ENCODE data around the gene HIPK3. TPM values are rescaled to one million over a fixed set of nuclear protein-coding genes. Genes with fewer than 3 reads are reported as not detected.
"Not testable (repeated sequence)": the region's sequence is repeated elsewhere in the genome, so short reads cannot be mapped to it uniquely, and the experiment has no call there.

The HIPK3 gene
- total RNA-seq, 1 donor from 2014 or later = 62.6 TPM

- peak in 1 of 2 donors; percentile 64 for DNase-seq (ENCODE audit: low read depth in 2 of 2)
Observed at GRCh38 chr11:33258631-33259205, 1.5 kb downstream of the HIPK3 start.

- DNase-seq (ENCODE audit: low read depth in 2 of 2) = no peak
Observed at GRCh38 chr11:33259869-33260268, 2.7 kb downstream of the HIPK3 start.

- not testable (repeated sequence) for DNase-seq (ENCODE audit: low read depth in 2 of 2)
Observed at GRCh38 chr11:33261350-33261749, 4.2 kb downstream of the HIPK3 start.

GRCh38 chr11:33262011-33262645, 4.9 kb downstream of the HIPK3 start:
- DNase-seq (ENCODE audit: low read depth in 2 of 2) = no peak

GRCh38 chr11:33263549-33263948, 6.4 kb downstream of the HIPK3 start:
- DNase-seq (ENCODE audit: low read depth in 2 of 2) = no peak

- no peak for DNase-seq (ENCODE audit: low read depth in 2 of 2)
Observed at GRCh38 chr11:33264926-33265325, 7.7 kb downstream of the HIPK3 start.

GRCh38 chr11:33266393-33267215, 9.4 kb downstream of the HIPK3 start:
- no peak for DNase-seq (ENCODE audit: low read depth in 2 of 2)

- no peak for DNase-seq (ENCODE audit: low read depth in 2 of 2)
Observed at GRCh38 chr11:33268945-33269540, 11.9 kb downstream of the HIPK3 start.

GRCh38 chr11:33269822-33270221, 12.6 kb downstream of the HIPK3 start:
- DNase-seq (ENCODE audit: low read depth in 2 of 2) = no peak

GRCh38 chr11:33271059-33271458, 13.9 kb downstream of the HIPK3 start:
- DNase-seq (ENCODE audit: low read depth in 2 of 2) = no peak

GRCh38 chr11:33272338-33273107, 15.3 kb downstream of the HIPK3 start:
- no peak for DNase-seq (ENCODE audit: low read depth in 2 of 2)

GRCh38 chr11:33273656-33274055, 16.5 kb downstream of the HIPK3 start:
- DNase-seq (ENCODE audit: low read depth in 2 of 2) = no peak

GRCh38 chr11:33280411-33280810, 23.2 kb downstream of the HIPK3 start:
- no peak for DNase-seq (ENCODE audit: low read depth in 2 of 2)

GRCh38 chr11:33281758-33282157, 24.6 kb downstream of the HIPK3 start:
- DNase-seq (ENCODE audit: low read depth in 2 of 2) = no peak

- DNase-seq (ENCODE audit: low read depth in 2 of 2) = no peak
Observed at GRCh38 chr11:33284818-33285217, 27.6 kb downstream of the HIPK3 start.

- DNase-seq (ENCODE audit: low read depth in 2 of 2) = no peak
Observed at GRCh38 chr11:33290319-33290718, 33.1 kb downstream of the HIPK3 start.

GRCh38 chr11:33291004-33291777, 34.0 kb downstream of the HIPK3 start:
- DNase-seq (ENCODE audit: low read depth in 2 of 2) = no peak

- DNase-seq (ENCODE audit: low read depth in 2 of 2) = no peak
Observed at GRCh38 chr11:33292311-33292710, 35.1 kb downstream of the HIPK3 start.

GRCh38 chr11:33294224-33294623, 37.0 kb downstream of the HIPK3 start:
- DNase-seq (ENCODE audit: low read depth in 2 of 2) = no peak

- DNase-seq (ENCODE audit: low read depth in 2 of 2) = no peak
Observed at GRCh38 chr11:33294797-33295196, 37.6 kb downstream of the HIPK3 start.

GRCh38 chr11:33296695-33297094, 39.5 kb downstream of the HIPK3 start:
- no peak for DNase-seq (ENCODE audit: low read depth in 2 of 2)

Measured in dermis microvascular lymphatic vessel endothelial cell (primary cell).